ENCODE data around the gene RAB3D. TPM values are rescaled to one million over a fixed set of nuclear protein-coding genes. Genes with fewer than 3 reads are reported as not detected.

The RAB3D gene
- total and polyA plus RNA-seq, 2 of the 4 experiments (the other 2 are of a cell fraction), result 4.8 to 5.5 TPM

GRCh38 chr19:11361771-11362731 is 22.6 kb upstream of the RAB3D start:
- dilution Hi-C loops (cut with HindIII; ENCODE audit: low sequenced_read_pairs, unreplicated experiment), result no loop called here
- in situ Hi-C loops (cut with MboI; ENCODE audit: low sequenced_read_pairs), result no loop called here
- H4K20me1 ChIP-seq (ENCODE audit: insufficient read depth, low read length), result peaks cover 4% of the 10 kb centered on the region
- no peak overlapping the region for H3K4me2 ChIP-seq (ENCODE audit: low read depth, low read length)
- H2BK20ac ChIP-seq (ENCODE audit: low read depth, low read length), result no peak overlapping the region
- H4K8ac ChIP-seq (ENCODE audit: low read depth in 2 of 2, low read length in 2 of 2), result no peak overlapping the region
- H2BK5ac ChIP-seq (ENCODE audit: low read depth, low read length, poor library complexity, severe bottlenecking), result no peak overlapping the region
- H2BK120ac ChIP-seq (ENCODE audit: low read depth, low read length), result no peak overlapping the region
- no TSS peak for BruUV-seq (replicated peaks)
- no peak overlapping the region for H3K4ac ChIP-seq (ENCODE audit: low read depth, low read length)
- peak overlapping the region; percentile 28 for H2AK9ac ChIP-seq (replicated peaks; ENCODE audit: low read depth, low read length, poor library complexity)
- peaks cover 39% of the 10 kb centered on the region for H3K36me3 ChIP-seq (ENCODE audit: control insufficient read depth, insufficient read depth, low read length)
- ChIA-PET CTCF (no interaction called here), POLR2A (ENCODE audit: unreplicated experiment) (interaction anchor here (0.8 kb wide), 1 partner anchor 44 kb away, joined by 3 read pairs; no protein-coding TSS in a partner anchor)
- no peaks in the 10 kb centered on the region for H3K27me3 ChIP-seq (ENCODE audit: control insufficient read depth, insufficient read depth, low read length)
- peak overlapping the region; percentile 32 for H2AFZ ChIP-seq (replicated peaks; ENCODE audit: low read length, poor library complexity)
- no peaks in the 10 kb centered on the region for H3K9me3 ChIP-seq (ENCODE audit: control insufficient read depth, insufficient read depth, low read length)
- TF ChIP-seq SMC3 (IDR thresholded peaks at IDR 0.05; ENCODE audit: low read depth, low read length) (no peak), NFE2L2 (IDR thresholded peaks at IDR 0.05; ENCODE audit: low read depth, low read length) (no peak), POLR2A (IDR thresholded peaks at IDR 0.05; ENCODE audit: low read depth, low read length) (no peak), CEBPB (IDR thresholded peaks at IDR 0.05; ENCODE audit: low read depth, low read length) (no peak), RAD21 (IDR thresholded peaks at IDR 0.05; ENCODE audit: low read length) (no peak), CHD1 (IDR thresholded peaks at IDR 0.05; ENCODE audit: low read depth, low read length) (no peak), MAZ (IDR thresholded peaks at IDR 0.05; ENCODE audit: borderline replicate concordance, low read depth, low read length) (no peak), RFX5 (IDR thresholded peaks at IDR 0.05; ENCODE audit: low read depth, low read length) (no peak), USF2 (IDR thresholded peaks at IDR 0.05; ENCODE audit: low read depth, low read length) (no peak), MAFK (IDR thresholded peaks at IDR 0.05; ENCODE audit: low read depth, low read length) (no peak)
- TF ChIP-seq, protein P1, sequence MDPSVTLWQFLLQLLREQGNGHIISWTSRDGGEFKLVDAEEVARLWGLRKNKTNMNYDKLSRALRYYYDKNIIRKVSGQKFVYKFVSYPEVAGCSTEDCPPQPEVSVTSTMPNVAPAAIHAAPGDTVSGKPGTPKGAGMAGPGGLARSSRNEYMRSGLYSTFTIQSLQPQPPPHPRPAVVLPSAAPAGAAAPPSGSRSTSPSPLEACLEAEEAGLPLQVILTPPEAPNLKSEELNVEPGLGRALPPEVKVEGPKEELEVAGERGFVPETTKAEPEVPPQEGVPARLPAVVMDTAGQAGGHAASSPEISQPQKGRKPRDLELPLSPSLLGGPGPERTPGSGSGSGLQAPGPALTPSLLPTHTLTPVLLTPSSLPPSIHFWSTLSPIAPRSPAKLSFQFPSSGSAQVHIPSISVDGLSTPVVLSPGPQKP (IDR thresholded peaks at IDR 0.05; ENCODE audit: borderline replicate concordance, low read depth, low read length), result no peak
- no peak overlapping the region for H4K5ac ChIP-seq (ENCODE audit: low read depth, low read length)
- intact Hi-C loops (cut with micrococcal nuclease), result no loop called here
- DNase-seq (no peak), ATAC-seq (ENCODE audit: low read depth) (no peak)
- no peak overlapping the region for H3K56ac ChIP-seq (ENCODE audit: extremely low read depth, insufficient read depth, low read length)
- H2AK5ac ChIP-seq (ENCODE audit: low read depth, low read length), result no peak overlapping the region
- 0 out of 4 replicates have a peak, but pooled peaks cover 0 to 4% of the 10 kb centered on the region in 2 experiments for H3K79me1 ChIP-seq (ENCODE audit: low read depth in 1 of 2, low read length in 2 of 2)
- no peak overlapping the region for H3K14ac ChIP-seq (replicated peaks; ENCODE audit: low read depth, low read length)
- peaks cover 12% of the 10 kb centered on the region; the same call in 1 of the 2 replicates for H3K9me1 ChIP-seq (ENCODE audit: insufficient read depth, low read length)
- H3K9ac ChIP-seq (ENCODE audit: low read depth, low read length), result no peak overlapping the region
- no peak overlapping the region for H3K23ac ChIP-seq (ENCODE audit: low read depth, low read length)
- no peak overlapping the region for H2BK15ac ChIP-seq (ENCODE audit: low read depth, low read length)
- no peak overlapping the region for H3K4me3 ChIP-seq (ENCODE audit: insufficient read depth, low read depth, low read length)
- no peak overlapping the region for H3K27ac ChIP-seq (ENCODE audit: insufficient read depth, low read length)
- H3K18ac ChIP-seq (ENCODE audit: low read depth, low read length), result no peak overlapping the region
- 73% methylated on average over 25 of the region's 35 CpGs; no CpG with 5 or more reads in 1 of the 2 experiments for WGBS, 2 experiments (ENCODE audit: extremely low coverage in 2 of 2, insufficient read length in 1 of 2)
- H4K91ac ChIP-seq (ENCODE audit: insufficient read depth, low read depth, low read length), result no peak overlapping the region
- H3K4me1 ChIP-seq (ENCODE audit: control insufficient read depth, insufficient read depth, low read length), result no peaks in the 10 kb centered on the region
